Calu3 (cell line): Measurements from ENCODE around the gene UGT1A9. TPM values are rescaled to one million over a fixed set of nuclear protein-coding genes. Genes with fewer than 3 reads are reported as not detected.
"Not testable (repeated sequence)": the region's sequence is repeated elsewhere in the genome, so short reads cannot be mapped to it uniquely, and the experiment has no call there.

Source experiments
- Bru-seq: library from RNA; stranded (reverse); fragments of 400-500 nt; gene quantifications from one replicate; lab custom pipeline; 2021; lab: Mats Ljungman, UMichigan
- BruChase-seq, 2 experiments: library from RNA; stranded (reverse); fragments of 400-500 nt; gene quantifications; one replicate each; lab custom pipeline; 2021; lab: Mats Ljungman, UMichigan
- BruUV-seq: library from RNA; stranded (reverse); fragments of 400-500 nt; replicated peaks from 2 replicates; lab custom pipeline; 2021; lab: Mats Ljungman, UMichigan
- CTCF ChIA-PET: fragments of 300-600 bp; sonication (Branson Sonifier 250); formaldehyde crosslinking; loops from one replicate; lab custom pipeline; 2022; ENCODE audit warnings: antibody characterized with exemption; lab: Charles Lee
- DNase-seq: peaks from one replicate; pipeline ENCODE4 v3.0.0; 2022
- H3K27ac Mint-ChIP-seq: one replicate; pipeline ENCODE4 v1.8.0; 2022; ENCODE audit warnings: mixed read lengths; ENCODE audit not compliant: unreplicated experiment
- H3K27me3 Mint-ChIP-seq: one replicate; pipeline ENCODE4 v1.8.0; 2022; ENCODE audit warnings: mixed read lengths; ENCODE audit not compliant: unreplicated experiment
- H3K36me3 Mint-ChIP-seq: one replicate; pipeline ENCODE4 v1.8.0; 2022; ENCODE audit warnings: mild to moderate bottlenecking, moderate library complexity, mixed read lengths; ENCODE audit not compliant: insufficient read depth, unreplicated experiment
- H3K4me1 Mint-ChIP-seq: one replicate; pipeline ENCODE4 v1.8.0; 2022; ENCODE audit warnings: mild to moderate bottlenecking, low read depth, mixed read lengths; ENCODE audit not compliant: unreplicated experiment
- H3K4me3 Mint-ChIP-seq: one replicate; pipeline ENCODE4 v1.8.0; 2022; ENCODE audit warnings: mild to moderate bottlenecking, low read depth, moderate library complexity, mixed read lengths; ENCODE audit not compliant: unreplicated experiment
- H3K9me3 Mint-ChIP-seq: one replicate; pipeline ENCODE4 v1.8.0; 2022; ENCODE audit warnings: low read depth, mixed read lengths; ENCODE audit not compliant: unreplicated experiment
- intact Hi-C: fragments of 100-400 bp; cut with micrococcal nuclease; formaldehyde crosslinking; loops from one replicate; pipeline ENCODE4 v1.10.0; 2022; ENCODE audit not compliant: unreplicated experiment
- long read RNA-seq: library from polyadenylated mRNA; stranded (forward); transcript quantifications from one replicate; pipeline ENCODE4 v2.0.0, GENCODE V29; 2022
- total RNA-seq: library from RNA; stranded (reverse); gene quantifications from 2 replicates; pipeline ENCODE4 v1.2.3, GENCODE V29; 2022
- TF ChIP-seq, protein P1 (sequence below): fragments of 200-600 bp; IDR thresholded peaks from one replicate; pipeline ENCODE4 v1.8.0; 2022; ENCODE audit warnings: antibody characterized with exemption; ENCODE audit not compliant: unreplicated experiment

UGT1A9 gene
- total RNA-seq (3.5 and 4.3 TPM in 2 replicates), Bru-seq, nascent RNA (percentile 82 among the genes with signal in this experiment), BruChase-seq, experiment 1, labeled RNA remaining after a 6-hour chase (percentile 76 among the genes with signal in this experiment), BruChase-seq, experiment 2, labeled RNA remaining after a 2-hour chase (percentile 73 among the genes with signal in this experiment)
- long read RNA-seq: 0 reads

DNA sequence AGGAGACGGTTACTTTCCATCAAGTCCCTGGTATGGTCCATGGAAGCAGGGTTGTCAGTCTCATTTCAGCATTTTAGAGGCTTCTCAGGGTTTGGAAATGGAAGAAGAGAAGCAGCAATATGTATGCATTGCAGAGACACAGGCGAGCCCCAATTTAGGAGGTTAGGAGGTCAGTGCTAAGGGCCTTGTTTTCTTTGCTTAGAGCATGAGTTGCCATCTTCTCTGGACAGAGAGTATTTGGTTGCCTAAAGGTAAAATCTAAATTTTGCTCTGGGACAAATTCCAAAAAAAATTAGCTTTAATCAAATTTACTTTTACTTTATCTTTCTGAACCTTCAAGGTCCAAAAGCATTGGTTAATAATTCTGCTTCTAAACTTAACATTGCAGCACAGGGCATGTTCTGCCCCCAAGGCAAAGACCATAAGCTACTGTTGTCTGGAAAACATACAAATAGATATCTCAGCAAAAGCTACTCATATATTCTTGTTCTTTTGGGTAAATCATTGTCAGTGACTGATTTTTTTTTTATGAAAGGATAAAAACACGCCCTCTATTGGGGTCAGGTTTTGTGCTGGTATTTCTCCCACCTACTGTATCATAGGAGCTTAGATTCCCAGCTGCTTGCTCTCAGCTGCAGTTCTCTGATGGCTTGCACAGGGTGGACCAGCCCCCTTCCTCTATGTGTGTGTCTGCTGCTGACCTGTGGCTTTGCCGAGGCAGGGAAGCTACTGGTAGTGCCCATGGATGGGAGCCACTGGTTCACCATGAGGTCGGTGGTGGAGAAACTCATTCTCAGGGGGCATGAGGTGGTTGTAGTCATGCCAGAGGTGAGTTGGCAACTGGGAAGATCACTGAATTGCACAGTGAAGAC is at the start of gene UGT1A9:
UGT1A9 (plus strand) TSS at position 609 of the 872 bp plus-strand sequence; CDS start at position 646, 37 bp downstream.
- DNase-seq: no peak
- H3K4me3 Mint-ChIP-seq: no peak within 1 kb of the TSS
- H3K36me3 Mint-ChIP-seq: no peaks in the 10 kb centered on the region
- peaks cover 23% of the 10 kb centered on the region for H3K4me1 Mint-ChIP-seq
- no peaks in the 10 kb centered on the region for H3K27me3 Mint-ChIP-seq
- peaks cover 2% of the 10 kb centered on the region for H3K9me3 Mint-ChIP-seq
- BruUV-seq: no TSS peak
- H3K27ac Mint-ChIP-seq: no peak within 1 kb of the TSS
- CTCF ChIA-PET: no interaction called here
- TF ChIP-seq, protein P1, sequence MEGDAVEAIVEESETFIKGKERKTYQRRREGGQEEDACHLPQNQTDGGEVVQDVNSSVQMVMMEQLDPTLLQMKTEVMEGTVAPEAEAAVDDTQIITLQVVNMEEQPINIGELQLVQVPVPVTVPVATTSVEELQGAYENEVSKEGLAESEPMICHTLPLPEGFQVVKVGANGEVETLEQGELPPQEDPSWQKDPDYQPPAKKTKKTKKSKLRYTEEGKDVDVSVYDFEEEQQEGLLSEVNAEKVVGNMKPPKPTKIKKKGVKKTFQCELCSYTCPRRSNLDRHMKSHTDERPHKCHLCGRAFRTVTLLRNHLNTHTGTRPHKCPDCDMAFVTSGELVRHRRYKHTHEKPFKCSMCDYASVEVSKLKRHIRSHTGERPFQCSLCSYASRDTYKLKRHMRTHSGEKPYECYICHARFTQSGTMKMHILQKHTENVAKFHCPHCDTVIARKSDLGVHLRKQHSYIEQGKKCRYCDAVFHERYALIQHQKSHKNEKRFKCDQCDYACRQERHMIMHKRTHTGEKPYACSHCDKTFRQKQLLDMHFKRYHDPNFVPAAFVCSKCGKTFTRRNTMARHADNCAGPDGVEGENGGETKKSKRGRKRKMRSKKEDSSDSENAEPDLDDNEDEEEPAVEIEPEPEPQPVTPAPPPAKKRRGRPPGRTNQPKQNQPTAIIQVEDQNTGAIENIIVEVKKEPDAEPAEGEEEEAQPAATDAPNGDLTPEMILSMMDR: no peak
- intact Hi-C loops: no loop called here

DNA sequence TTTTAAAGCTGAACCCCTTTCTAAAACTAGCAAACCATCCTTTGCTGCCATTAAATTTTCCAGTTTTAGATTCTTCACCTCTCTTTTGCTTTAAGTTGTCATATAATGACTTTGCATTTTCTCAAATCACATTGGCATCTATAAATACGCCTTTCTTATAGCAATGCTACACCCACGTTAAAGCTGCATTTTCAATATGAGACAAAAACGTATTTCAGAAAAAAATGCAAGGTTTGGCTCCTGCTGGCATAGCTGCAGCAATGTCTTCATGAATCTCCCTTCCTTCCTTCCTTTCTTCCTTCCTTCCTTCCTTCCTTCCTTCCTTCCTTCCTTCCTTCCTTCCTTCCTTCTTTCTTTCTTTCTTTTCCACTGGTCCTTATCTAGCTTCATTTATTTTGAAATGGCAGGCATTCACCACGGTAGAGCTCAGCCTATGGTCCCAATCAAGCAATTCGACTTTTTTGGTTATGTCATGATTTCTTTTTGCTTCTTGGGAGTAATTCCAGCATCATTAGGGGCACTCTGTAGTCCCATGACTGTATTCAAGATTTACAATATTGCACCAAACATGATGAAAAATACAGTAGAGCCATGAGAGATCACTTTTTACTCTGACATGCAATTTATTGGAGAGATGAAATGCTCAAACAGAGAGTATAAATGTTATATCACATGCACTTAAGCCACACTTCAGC is 44.2 kb upstream of the UGT1A9 start:
- H3K27ac Mint-ChIP-seq: no peak overlapping the region
- CTCF ChIA-PET: no interaction called here
- no peak overlapping the region for H3K4me3 Mint-ChIP-seq
- H3K27me3 Mint-ChIP-seq: no peaks in the 10 kb centered on the region
- BruUV-seq: no TSS peak
- intact Hi-C loops: no loop called here
- H3K36me3 Mint-ChIP-seq: no peaks in the 10 kb centered on the region
- peaks cover 16% of the 10 kb centered on the region for H3K9me3 Mint-ChIP-seq
- TF ChIP-seq, protein P1: no peak
- no peak for DNase-seq
- H3K4me1 Mint-ChIP-seq: no peaks in the 10 kb centered on the region

DNA sequence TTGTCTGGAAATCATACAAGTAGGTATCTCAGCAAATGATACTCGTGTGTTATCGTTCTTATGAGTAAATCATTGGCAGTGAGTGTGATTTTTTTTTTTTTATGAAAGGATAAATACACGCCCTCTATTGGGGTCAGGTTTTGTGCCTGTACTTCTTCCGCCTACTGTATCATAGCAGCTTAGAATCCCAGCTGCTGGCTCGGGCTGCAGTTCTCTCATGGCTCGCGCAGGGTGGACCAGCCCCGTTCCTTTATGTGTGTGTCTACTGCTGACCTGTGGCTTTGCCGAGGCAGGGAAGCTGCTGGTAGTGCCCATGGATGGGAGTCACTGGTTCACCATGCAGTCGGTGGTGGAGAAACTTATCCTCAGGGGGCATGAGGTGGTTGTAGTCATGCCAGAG is 35.4 kb upstream of the UGT1A9 start, which contains the start of gene UGT1A10:
UGT1A10 (plus strand) TSS at position 143 of the 400 bp plus-strand sequence; CDS start at position 218, 75 bp downstream.
- Mint-ChIP-seq H3K4me3 (peak within 1 kb of the TSS; percentile 82), H3K4me1 (peaks cover 49% of the 10 kb centered on the region), H3K36me3 (peaks cover 30% of the 10 kb centered on the region), H3K27ac (peak within 1 kb of the TSS; percentile 67)
- BruUV-seq, H3K9me3 Mint-ChIP-seq, H3K27me3 Mint-ChIP-seq, CTCF ChIA-PET: not testable (repeated sequence)
- intact Hi-C loops: loop anchor here (2.0 to 10.0 kb wide), 3 partner anchors 54 to 150 kb away; partner anchors contain the start of gene UGT1A1
- peak; percentile 61 for DNase-seq

DNA sequence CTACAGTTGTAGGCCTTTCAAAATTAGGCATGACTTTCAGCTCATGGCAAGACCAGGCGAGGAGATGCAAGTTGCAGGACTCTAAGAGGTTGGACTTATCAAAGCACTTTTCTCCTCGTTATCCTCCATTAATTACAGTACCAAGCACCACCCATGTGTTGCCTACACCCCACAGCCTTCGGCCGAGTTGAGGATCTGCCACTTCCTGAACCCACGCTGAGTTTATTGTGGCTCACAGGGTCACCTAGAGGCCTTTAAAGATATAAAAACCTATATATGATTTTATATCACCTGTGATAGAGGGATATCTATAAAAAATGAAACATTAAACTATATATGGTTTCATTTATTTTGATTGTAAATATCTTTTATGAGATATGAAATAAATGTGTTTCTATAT is 32.9 kb upstream of the UGT1A9 start:
- intact Hi-C loops: loop anchor here (1.0 to 10.0 kb wide), 3 partner anchors 66 to 126 kb away; partner anchors contain the start of genes UGT1A1 and USP40
- Mint-ChIP-seq H3K4me3 (peak overlapping the region; percentile 82), H3K36me3 (peaks cover 34% of the 10 kb centered on the region), H3K27ac (peak overlapping the region; percentile 55), H3K9me3 (no peaks in the 10 kb centered on the region), H3K27me3 (no peaks in the 10 kb centered on the region), H3K4me1 (peaks cover 59% of the 10 kb centered on the region)
- BruUV-seq: no TSS peak
- peak; percentile 54 for DNase-seq
- CTCF ChIA-PET: no interaction called here
- TF ChIP-seq, protein P1: peak; percentile 36
